CD4-positive, alpha-beta T cell treated with Interleukin-12 subunit alpha and Interleukin-12 subunit beta, for 1 hour (primary cell): ENCODE results near the gene ADCY2.

Experiments used
- DNase-seq: peaks from one replicate; pipeline ENCODE4 v3.0.0-alpha.2; 2020

The ADCY2 gene

DNA sequence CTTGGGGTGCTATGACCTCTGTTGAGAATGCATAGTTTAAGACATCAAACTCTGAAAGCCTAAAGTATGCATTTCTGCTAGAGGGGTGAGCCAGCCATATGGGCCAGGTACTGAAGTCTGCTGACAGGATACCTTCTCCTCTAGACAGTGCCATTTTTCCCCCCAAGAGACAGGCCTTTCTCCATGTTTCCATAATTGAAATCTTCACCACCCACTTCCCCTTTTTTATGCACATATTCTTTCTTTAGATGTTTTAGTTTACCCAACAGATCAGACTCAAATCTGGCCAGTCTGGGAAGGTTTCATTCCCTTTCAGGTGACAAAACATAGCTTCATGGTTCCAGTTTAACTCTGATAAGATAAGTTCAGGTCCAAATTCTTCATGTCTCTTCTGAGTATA lies 212.8 kb downstream of the ADCY2 start:
- no peak for DNase-seq

GRCh38 chr5:7609726-7610125 lies 213.8 kb downstream of the ADCY2 start:
- DNase-seq = no peak

DNA sequence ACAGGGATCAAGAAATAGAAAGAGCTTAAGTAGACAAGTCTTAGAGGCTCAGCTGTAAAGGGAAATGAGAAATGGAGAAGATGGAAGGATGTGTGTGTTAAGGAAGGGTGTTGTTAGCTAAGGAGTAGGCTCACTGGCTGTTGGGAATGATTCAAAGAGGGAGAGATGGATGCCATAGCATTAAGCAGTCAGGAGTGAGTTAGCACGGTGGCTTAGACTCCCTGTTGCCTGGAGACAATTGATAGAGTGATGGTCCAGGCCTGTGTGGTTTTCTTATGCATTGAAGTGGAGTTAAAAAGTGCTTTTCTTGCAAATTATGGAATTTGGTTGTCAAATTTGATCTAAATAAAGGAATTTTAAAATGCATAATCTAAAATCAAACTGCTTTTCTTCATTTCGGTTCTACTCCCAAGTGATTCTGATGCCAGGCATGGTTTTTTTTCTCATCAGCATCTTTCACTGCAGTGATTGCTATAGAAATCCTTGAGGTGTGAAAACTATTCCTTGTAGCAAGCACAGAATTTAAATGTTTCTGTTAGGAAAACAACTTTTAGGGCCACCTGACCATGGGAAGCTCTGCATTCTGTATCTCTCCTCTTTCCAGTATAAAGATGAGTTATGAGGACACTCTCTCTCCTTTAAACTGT lies 214.7 kb downstream of the ADCY2 start:
- no peak for DNase-seq

- DNase-seq = no peak
Observed at GRCh38 chr5:7611518-7611917, 215.6 kb downstream of the ADCY2 start.

DNA sequence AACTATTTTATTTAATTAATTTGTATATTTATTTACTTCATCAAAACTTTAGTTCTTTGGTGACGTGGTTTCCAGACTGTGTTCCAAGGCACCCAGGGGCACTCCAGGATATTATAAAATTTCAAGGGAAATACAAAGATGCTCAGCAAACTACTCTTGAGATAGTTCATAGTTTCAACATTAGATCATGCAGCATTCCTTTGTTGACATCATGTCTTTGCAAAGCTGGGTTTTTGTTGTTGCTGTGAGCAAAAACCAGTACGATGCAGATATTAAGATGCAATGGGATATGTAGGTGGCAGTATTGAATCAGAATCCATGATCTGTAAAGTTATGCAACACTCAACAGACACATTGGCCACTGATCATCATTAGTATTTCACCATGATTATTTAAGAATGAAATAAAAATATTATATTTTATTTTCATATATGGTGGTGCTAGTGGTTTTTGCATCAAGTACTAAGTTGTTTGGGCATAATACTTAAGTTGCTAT lies 219.7 kb downstream of the ADCY2 start:
- DNase-seq = no peak

GRCh38 chr5:7616897-7617296 lies 221.0 kb downstream of the ADCY2 start:
- no peak for DNase-seq

GRCh38 chr5:7622498-7622897 lies 226.6 kb downstream of the ADCY2 start:
- no peak for DNase-seq

GRCh38 chr5:7625740-7626139 lies 229.8 kb downstream of the ADCY2 start:
- no peak for DNase-seq

GRCh38 chr5:7628248-7628647 lies 232.3 kb downstream of the ADCY2 start:
- no peak for DNase-seq

DNA sequence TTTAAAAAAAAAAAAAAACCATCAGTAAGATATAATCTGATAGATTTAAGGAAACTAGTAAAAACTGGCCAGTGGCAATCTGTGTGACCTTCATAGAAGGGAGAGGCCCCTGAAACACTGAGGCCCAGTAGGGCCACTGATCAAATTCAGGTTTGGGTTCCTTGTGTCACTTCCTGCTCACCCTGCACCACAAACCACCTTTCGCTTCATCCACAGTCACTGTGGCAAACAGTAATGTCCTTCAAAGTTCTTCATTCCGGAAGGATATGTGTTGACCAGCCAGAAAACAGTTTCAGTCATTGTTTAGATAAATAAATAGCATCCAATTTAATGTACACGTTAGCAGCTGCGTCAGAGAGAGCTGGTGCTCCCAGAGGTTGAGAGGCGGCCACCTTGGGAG lies 232.9 kb downstream of the ADCY2 start:
- DNase-seq = no peak

DNA sequence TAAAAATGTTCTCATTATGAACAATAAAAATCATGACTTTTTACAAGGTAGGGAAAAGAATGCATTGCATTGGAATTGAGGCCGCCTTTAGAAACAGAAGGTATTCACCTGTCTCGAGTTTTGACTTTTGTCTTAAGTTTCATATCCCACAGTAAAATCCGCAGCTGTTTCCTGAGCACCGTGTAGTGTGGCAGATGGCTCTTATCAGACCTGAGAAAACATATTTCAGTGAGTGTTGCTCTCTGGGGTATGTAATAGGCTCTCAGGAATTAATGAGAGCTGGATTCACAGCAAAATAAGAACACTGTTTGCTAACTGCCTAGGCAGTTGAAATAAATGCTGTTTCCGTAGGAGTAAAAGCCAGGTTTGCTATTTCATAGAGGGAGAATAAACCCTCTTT lies 233.6 kb downstream of the ADCY2 start:
- no peak for DNase-seq

GRCh38 chr5:7634837-7635236 lies 238.9 kb downstream of the ADCY2 start:
- DNase-seq = no peak

DNA sequence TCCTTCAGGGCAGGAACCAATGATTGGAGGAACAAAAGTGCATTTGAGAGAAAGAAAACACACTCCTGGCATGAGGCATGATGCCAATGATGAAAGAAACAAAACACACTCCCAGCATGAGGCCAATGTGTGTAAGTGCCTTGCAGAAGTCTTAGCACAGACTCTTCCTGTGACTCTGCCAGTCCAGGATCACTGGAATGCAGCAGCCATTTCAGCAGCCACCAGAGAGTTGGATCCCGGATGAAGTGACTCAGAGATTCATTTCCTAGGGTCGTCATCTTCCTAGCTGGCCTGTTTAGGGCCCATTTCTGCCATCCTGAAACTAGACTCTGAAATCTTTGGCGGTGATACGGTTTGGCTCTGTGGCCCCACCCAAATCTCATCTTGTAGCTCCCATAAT lies 242.5 kb downstream of the ADCY2 start:
- no peak for DNase-seq

DNA sequence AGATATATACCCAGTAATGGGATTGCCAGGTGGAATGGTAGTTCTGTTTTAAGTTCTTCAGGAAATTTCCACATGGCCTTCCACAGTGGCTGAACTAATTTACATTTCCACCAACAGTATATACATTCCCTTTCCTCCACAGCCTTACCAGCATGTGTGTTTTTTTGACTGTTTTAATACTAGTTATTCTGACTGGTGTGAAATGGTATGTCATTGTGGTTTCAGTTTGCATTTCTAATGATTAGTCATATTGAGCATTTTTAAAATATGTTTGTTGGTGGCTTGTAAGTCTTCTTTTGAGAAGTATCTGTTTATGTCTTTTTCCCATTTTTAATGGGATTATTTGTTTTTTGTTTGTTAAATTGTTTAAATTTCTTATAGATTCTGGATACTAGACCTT lies 246.1 kb downstream of the ADCY2 start:
- no peak for DNase-seq

DNA sequence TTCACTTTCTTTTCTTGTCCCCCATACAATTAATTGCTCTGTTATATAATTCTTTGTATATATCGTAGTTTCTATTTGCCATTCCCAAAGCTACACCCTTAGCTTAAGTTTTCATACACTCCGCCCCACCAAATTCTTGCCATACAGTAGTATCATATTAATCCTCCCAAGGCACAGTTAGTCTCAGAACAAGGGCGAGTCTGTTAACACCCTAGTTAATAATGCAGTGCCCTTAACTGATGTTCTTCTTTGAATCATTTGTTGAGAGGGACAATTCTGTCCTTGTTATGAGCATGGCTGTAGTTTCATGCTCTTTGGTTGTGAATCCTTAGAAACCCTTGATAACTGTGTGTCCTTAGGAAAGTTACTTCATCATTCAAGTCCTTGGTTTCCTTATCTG lies 248.8 kb downstream of the ADCY2 start:
- no peak for DNase-seq

DNA sequence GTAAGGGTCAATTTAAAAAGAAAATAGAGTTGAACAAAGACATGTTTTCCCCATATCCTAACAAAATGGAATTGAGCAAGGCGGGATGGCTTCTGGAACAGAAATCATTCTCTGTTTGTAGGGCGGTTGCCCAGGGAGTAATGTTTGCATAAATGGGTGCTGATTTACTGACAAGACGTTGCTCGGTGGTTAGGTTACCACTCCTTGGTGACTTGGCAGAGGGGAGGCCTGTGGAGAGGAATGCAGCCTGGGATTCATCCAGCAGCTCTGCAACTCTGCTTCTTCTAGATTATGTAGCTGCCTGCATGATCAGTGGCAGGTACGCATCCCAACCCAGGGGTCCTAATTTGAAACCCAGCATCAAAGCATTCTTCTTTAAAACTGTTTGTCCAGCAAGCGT lies 254.8 kb downstream of the ADCY2 start:
- DNase-seq = no peak

DNA sequence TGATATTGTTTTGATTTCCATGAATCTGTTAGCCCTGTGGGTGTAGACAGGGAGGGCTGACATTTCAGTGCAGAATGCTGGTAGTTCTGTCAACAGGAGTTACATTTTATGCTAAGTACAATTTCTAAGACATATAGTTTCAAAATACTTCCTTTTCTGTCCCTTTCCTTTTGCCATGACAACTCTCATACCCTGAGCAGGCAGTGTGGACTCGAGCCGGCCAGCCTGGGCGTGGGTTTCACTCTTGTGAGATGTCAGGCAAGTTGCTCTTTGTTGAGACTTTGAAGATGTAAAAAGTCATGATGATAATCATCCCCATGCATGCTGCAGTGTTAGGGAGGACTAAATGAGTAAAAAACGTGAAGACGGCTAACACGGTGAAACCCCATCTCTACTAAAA lies 257.1 kb downstream of the ADCY2 start:
- DNase-seq = no peak

DNA sequence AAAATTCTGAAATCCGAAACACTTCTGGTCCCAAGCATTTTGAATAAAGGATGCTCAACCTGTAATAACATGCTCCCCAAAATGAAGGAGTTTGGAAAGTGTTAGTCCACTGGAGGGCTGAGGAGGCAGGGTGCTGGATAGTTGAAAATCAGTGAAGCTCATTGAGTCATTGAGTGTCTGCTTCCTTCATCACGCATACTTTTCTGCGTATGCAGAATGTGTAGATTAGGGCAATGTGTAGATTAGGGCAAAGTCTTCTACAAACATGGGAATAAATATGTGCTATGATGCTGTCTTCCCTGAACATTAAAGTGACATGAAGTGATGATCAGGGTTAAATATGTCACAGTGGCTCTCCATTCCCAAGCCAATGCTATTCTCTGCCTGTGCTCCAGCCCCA lies 261.2 kb downstream of the ADCY2 start:
- no peak for DNase-seq

DNA sequence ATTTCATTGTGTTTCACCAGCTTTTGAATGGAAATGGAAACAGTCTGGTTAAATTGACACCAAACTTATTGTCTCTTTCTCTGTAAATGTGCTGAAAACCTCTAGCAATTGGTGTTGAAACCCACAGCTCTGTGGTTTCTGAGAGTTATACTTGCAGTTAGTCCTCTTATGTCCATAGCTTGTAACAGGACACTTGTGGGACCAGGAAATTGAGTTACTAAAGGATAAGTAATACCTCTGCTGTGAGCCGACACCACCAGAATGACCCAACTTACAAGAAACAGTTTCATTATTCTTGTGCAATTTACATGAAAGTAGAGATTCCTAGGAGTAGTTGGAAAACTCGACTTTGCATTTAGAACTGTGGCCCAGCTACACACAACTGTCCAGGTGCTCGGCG lies 263.5 kb downstream of the ADCY2 start:
- no peak for DNase-seq

- DNase-seq = no peak
Observed at GRCh38 chr5:7662289-7662688, 266.4 kb downstream of the ADCY2 start.

DNA sequence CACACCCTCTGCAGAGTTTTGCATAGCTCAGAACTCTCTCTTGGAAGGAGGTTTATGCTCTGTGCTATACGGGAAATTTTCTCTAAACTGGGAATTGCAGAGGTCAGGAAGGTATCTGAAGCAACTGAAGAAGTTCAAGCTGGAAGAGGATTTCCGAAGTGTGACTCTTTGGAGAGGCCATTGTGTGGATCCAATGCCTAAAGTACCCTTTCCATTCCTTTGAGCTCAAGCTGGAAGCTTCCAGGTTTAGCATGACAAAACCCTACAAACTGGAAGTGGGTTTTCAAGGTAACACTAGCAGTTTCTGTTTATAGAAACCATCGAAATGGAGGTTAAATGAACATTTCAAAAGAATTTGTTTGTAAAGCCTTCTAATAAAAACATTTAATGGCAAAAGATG lies 267.9 kb downstream of the ADCY2 start:
- no peak for DNase-seq

- no peak for DNase-seq
Observed at GRCh38 chr5:7664208-7664607, 268.3 kb downstream of the ADCY2 start.

DNA sequence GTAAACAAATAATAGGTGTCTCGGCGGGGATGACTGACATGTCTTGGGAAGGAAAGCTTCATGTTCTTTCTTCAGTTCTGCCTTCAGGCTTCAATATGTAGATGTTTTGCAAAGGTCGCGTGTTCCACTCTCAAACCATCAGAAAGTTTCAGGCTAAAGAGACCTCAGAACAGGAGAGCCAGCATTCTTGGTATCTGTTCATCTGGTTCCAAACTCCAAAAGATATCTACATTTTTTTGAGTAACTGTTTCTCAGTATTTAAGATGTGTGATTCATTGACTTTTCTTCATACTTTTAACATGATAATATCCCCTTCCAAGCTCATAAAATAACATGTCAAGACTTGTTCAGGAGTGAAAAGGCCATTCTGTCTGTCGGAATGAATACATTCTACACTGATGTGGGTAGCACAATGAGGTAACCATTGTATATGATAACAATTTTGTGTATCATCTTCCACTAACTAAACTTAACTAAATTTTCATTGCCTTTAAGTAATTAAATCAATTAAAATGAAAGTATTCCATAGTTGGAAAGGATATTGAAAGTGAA lies 271.4 kb downstream of the ADCY2 start:
- DNase-seq = no peak

DNA sequence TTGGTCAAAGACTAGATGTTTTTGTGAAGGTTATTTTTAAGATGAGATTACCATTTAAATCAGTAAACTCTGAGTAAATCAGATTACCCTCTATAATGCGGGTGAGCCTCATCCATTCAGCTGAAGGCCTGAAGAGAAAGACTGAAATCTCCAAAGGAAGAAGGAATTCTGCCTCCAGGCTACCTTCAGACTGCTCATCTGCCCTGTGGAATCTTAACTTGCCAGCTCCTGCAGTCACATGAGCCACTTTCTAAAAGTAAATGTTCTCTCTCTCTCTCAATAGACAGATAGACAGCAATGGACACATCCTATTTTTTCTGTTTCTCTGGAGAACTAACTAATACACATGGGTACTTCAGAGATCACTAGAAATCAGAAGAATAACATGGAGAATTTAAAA lies 272.2 kb downstream of the ADCY2 start:
- DNase-seq = no peak

GRCh38 chr5:7668627-7669026 lies 272.7 kb downstream of the ADCY2 start:
- no peak for DNase-seq
